Activated naive CD8-positive, alpha-beta T cell treated with anti-CD3 and anti-CD28 coated beads, Interleukin-2, amount 10 ng/mL, durations not matched to agents 7 days and 5 days (primary cell): ENCODE data around the gene KREMEN1. TPM values are rescaled to one million over a fixed set of nuclear protein-coding genes. Genes with fewer than 3 reads are reported as not detected.

Experiments used
- ATAC-seq: fragments of 150-1000 bp; cut with Tn5 transposase; one replicate; pipeline ENCODE4 v1.10.0; 2021; ENCODE audit warnings: low read depth, moderate library complexity
- POLR2A ChIA-PET: fragments of 350-600 bp; sonication (Branson Sonifier 250); formaldehyde crosslinking; loops from one replicate; lab custom pipeline; 2021; ENCODE audit warnings: antibody characterized with exemption; lab: Charles Lee
- DNase-seq: peaks from one replicate; pipeline ENCODE4 v3.0.0; 2021
- H3K27ac Mint-ChIP-seq: one replicate; pipeline ENCODE4 v1.8.0; 2022; ENCODE audit warnings: mild to moderate bottlenecking, mixed read lengths
- H3K27me3 Mint-ChIP-seq: one replicate; pipeline ENCODE4 v1.8.0; 2022; ENCODE audit warnings: mild to moderate bottlenecking, moderate library complexity, mixed read lengths
- H3K36me3 Mint-ChIP-seq: one replicate; pipeline ENCODE4 v1.8.0; 2021; ENCODE audit warnings: mild to moderate bottlenecking, mixed read lengths
- H3K4me1 Mint-ChIP-seq: one replicate; pipeline ENCODE4 v1.8.0; 2021; ENCODE audit warnings: mixed read lengths
- H3K4me3 Mint-ChIP-seq: one replicate; pipeline ENCODE4 v1.8.0; 2022; ENCODE audit warnings: mild to moderate bottlenecking, moderate library complexity, mixed read lengths
- H3K9me3 Mint-ChIP-seq: one replicate; pipeline ENCODE4 v1.8.0; 2021; ENCODE audit warnings: mixed read lengths
- total RNA-seq, 2 experiments: library from RNA; stranded (reverse); gene quantifications; one replicate each; pipeline ENCODE4 v1.2.3, GENCODE V29; 2021

KREMEN1 gene
- total RNA-seq, 2 experiments from 2014 or later: 0.19 to 0.26 TPM

DNA sequence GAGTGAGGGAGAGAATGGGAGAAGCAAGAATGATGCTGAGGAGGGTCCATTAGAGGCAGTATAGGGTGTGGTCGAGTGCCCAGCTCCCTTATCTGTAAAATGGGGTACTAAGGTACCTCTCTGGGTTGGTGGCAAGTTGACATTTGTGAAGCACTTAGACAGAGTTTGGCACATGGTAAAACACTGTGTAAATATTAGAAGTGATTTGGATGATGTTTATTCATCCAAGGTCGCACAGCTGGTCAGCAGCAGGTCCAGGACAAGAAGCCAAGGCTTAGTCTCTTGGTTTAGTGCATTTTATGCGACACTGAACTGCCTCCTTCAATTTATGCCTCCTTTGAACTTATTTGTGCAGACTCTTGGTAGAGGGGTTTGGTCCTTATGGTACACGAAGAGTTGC is 19.4 kb downstream of the KREMEN1 start:
- no peaks in the 10 kb centered on the region for H3K9me3 Mint-ChIP-seq
- DNase-seq (no peak), ATAC-seq (no peak)
- H3K27ac Mint-ChIP-seq: no peak overlapping the region
- POLR2A ChIA-PET: no interaction called here
- no peak overlapping the region for H3K4me3 Mint-ChIP-seq
- no peaks in the 10 kb centered on the region for H3K4me1 Mint-ChIP-seq
- no peaks in the 10 kb centered on the region for H3K36me3 Mint-ChIP-seq
- H3K27me3 Mint-ChIP-seq: peaks cover 37% of the 10 kb centered on the region

DNA sequence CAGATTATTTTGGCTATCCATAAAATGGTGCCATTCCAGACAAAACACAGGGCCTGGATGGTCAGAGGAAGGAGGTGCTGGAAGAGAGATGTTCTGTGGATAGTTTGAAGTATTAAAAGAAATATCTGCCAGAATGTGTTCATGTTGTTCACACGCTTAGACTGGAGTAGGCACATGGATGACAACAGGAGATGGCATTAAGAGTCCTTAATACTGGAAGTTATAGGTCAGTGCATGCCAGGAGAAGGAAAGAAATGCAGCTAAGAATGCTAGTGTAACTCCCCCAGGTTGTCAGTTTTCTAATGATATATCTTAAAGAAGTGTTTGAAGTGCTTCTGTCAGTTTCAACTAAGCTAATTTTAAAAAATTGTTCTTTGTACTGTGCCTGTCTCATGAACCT is 20.2 kb downstream of the KREMEN1 start:
- H3K27ac Mint-ChIP-seq: no peak overlapping the region
- ATAC-seq: no peak

DNA sequence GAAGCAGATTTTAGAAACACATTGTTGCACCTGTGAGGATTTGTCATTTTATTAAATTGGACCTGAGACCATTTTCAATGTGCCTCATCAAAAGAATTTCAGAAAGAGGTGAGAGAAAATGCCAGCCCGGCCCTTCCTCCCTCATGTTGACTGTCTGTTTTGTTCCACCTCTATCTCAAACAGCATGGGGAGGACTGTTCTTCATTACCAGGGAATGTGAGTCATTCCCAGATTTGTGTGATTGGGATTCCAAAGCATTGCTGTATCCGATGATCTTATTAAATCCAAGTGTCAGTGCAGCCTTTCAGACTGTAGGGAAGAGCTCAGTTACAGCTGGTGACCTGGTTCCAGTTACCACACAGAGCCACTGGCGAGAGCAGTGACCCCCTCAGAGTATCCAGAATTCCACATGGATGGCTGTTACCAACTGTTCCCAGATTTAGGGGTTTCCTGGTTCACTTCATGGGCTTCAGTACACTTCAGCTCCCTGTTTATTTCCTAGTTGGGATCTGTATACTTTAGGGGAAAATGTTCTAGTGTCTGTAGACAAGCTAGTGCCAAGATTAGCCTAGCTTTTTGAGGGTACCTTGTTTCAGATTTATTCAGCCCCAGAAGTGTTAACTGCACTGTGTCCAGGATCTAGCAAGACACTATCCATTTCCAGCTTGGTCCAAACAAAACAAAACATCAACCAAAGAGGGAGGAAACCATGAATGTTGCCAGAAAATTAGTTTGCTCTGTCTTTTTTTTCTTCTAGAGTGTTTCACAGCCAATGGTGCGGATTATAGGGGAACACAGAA is 20.9 kb downstream of the KREMEN1 start:
- no peak for ATAC-seq

More for the DNA sequence above, 20.2 kb downstream of the KREMEN1 start:
- no peak overlapping the region for H3K4me3 Mint-ChIP-seq
- no peaks in the 10 kb centered on the region for H3K4me1 Mint-ChIP-seq
- H3K27me3 Mint-ChIP-seq: peaks cover 40% of the 10 kb centered on the region
- POLR2A ChIA-PET: no interaction called here
- DNase-seq: no peak
- H3K9me3 Mint-ChIP-seq: no peaks in the 10 kb centered on the region
- H3K36me3 Mint-ChIP-seq: no peaks in the 10 kb centered on the region

DNA sequence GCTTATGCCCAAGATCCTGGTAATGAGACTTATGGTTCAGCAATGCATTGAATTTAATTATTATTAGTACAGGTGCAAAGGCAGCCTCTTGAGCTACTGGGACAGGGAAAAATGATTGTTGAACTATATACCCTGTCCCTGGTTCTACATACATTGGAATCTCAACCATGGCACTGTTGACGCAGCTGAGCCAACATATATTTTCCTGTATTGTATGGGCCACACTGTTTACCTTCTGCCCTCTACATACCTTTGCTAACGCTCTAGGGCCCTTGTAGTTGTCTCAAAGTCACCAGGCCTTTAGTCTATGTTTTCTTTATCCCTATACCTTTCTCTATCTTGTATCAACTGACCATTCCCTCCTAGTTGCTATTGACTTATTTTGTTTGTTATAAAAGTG is 22.6 kb downstream of the KREMEN1 start:
- no peak overlapping the region for H3K4me3 Mint-ChIP-seq
- peaks cover 29% of the 10 kb centered on the region for H3K27me3 Mint-ChIP-seq
- ATAC-seq (no peak), DNase-seq (no peak)
- POLR2A ChIA-PET: no interaction called here
- no peaks in the 10 kb centered on the region for H3K9me3 Mint-ChIP-seq
- H3K27ac Mint-ChIP-seq: no peak overlapping the region
- no peaks in the 10 kb centered on the region for H3K36me3 Mint-ChIP-seq
- H3K4me1 Mint-ChIP-seq: no peaks in the 10 kb centered on the region

More for the DNA sequence above, 20.9 kb downstream of the KREMEN1 start:
- no peak for DNase-seq
- POLR2A ChIA-PET: no interaction called here
- Mint-ChIP-seq H3K9me3 (no peaks in the 10 kb centered on the region), H3K4me3 (no peak overlapping the region), H3K4me1 (no peaks in the 10 kb centered on the region), H3K36me3 (no peaks in the 10 kb centered on the region), H3K27me3 (peaks cover 39% of the 10 kb centered on the region), H3K27ac (no peak overlapping the region)

DNA sequence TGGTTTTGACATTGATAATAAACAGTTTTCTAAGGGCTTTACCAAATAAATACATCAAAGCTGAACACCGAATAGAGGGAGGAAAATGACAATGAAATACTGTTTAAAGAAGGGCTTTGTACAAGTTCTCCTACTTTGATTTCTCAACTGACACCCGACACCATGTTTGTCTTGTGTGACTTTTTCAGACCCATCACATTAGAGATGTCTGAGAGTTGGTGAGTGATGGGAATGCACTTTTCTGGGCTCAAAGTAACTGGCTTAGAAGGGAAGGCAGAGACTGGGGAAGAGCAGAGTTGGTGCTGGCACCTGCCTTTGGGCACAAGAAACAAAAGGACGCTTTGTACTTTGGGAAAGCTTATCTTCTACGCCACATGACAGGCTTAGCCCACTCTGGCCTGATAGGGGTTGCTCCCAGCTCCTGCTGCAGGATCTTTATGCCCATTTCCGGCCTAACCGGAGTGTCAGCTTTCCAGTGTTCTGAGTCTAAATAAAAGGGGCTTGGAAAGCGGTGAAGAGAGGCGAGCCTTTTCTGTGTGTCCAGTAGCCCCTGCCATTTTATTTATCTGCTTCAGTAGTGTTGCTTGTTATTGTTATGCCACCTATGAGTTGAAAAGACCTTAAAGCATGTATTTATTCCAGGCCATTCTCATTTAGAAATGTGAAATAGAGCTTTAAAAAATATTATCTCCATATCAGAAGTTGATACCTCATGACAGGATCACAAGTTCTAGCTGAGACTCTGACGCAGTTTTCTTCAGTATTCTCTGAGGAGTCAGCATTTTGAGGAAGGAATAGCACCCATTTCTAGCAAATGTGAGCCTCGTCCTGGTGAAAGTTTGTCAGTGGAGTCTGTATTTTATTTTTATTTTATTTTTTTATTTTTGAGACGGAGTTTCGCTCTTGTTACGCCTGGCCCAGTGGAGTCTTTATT is 24.2 kb downstream of the KREMEN1 start:
- H3K4me3 Mint-ChIP-seq: no peak overlapping the region
- ATAC-seq (no peak), DNase-seq (no peak)
- no peaks in the 10 kb centered on the region for H3K36me3 Mint-ChIP-seq
- H3K27me3 Mint-ChIP-seq: peaks cover 23% of the 10 kb centered on the region
- no peaks in the 10 kb centered on the region for H3K4me1 Mint-ChIP-seq
- POLR2A ChIA-PET: no interaction called here
- H3K27ac Mint-ChIP-seq: no peak overlapping the region
- no peaks in the 10 kb centered on the region for H3K9me3 Mint-ChIP-seq

DNA sequence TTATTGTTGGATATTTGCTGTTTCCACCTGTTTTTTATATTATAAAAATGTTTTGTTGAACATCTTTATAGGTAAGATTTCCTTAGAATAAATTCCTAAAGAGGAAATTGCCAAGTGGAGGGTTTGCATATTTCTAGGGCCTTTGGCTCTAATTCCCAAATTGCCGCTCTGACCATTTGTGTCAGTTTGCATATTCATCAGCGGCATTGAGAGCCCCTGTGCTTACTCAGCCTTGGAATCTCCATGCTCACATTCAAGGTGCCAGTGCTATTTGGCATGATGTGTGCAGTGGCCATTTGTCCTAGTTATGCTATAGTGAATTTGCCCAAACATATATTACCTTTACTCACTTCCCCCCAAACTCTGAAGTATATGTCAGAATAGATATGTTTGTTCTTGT is 25.5 kb downstream of the KREMEN1 start:
- Mint-ChIP-seq H3K4me3 (no peak overlapping the region), H3K27ac (no peak overlapping the region), H3K9me3 (no peaks in the 10 kb centered on the region), H3K4me1 (no peaks in the 10 kb centered on the region), H3K27me3 (peaks cover 30% of the 10 kb centered on the region), H3K36me3 (no peaks in the 10 kb centered on the region)
- POLR2A ChIA-PET: no interaction called here
- ATAC-seq: no peak
- DNase-seq: no peak

DNA sequence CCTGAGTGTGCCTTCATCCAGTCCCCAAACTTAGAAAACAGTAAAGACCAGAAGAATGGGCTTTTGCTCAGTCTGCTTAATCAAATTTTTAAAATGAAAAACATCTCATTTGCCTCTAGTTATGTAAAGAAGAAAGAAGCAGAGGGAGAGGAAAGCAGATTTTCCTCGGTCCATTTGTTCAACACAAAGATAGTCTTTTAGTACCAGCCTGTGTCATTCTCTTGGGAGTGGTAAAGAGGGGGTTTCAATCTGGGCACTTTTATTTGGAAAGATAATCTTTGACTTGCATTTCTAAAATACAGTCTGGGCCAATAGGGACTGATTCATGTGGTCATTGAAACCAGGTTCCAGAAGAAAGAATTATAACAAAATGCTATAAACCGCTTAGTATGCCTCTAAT is 29.5 kb downstream of the KREMEN1 start:
- POLR2A ChIA-PET: no interaction called here
- ATAC-seq: no peak
- DNase-seq: no peak
- no peak overlapping the region for H3K4me3 Mint-ChIP-seq
- H3K27me3 Mint-ChIP-seq: peaks cover 38% of the 10 kb centered on the region
- H3K27ac Mint-ChIP-seq: no peak overlapping the region
- no peaks in the 10 kb centered on the region for H3K36me3 Mint-ChIP-seq
- H3K9me3 Mint-ChIP-seq: no peaks in the 10 kb centered on the region
- H3K4me1 Mint-ChIP-seq: no peaks in the 10 kb centered on the region

DNA sequence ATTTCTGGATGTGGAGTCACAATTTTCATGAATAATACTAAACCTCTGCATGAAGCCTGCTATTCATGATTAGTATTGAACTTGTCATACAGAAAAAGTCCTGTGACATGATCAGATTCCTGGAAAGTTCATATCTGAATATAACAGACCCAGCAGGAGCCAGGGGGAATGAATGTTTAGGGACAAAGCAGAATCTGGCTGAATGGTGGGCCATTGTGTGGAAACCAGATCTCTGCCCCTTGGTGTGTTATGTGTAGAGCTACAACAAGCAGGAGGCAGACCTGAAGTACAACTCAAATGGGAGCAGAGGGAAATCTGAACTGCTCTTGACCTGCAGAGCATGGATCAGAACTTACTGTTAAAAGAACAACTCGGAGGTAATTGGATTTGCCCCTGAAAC is 30.3 kb downstream of the KREMEN1 start:
- Mint-ChIP-seq H3K36me3 (no peaks in the 10 kb centered on the region), H3K27me3 (peaks cover 37% of the 10 kb centered on the region), H3K27ac (no peak overlapping the region), H3K4me3 (no peak overlapping the region), H3K4me1 (no peaks in the 10 kb centered on the region), H3K9me3 (no peaks in the 10 kb centered on the region)
- ATAC-seq: no peak
- DNase-seq: no peak
- POLR2A ChIA-PET: no interaction called here

DNA sequence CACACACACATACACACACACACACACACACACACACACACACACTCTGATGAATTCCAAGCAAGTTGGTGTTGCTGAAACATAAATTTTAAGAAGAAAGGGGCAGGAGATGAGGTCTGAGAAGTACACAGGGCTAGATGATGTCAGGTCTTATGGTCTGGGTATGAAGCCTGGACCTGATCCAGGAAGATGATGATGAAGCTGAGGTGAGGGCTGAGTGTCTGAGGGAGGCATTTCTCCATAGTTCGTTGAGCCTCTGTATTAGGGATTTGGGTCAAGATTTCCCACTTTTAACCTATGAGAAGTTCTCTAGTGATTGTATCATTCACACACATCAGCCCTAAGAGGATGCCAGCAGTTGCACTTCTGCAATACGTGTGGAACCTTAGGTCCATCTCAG is 32.6 kb downstream of the KREMEN1 start:
- ATAC-seq (no peak), DNase-seq (no peak)
- H3K9me3 Mint-ChIP-seq: no peaks in the 10 kb centered on the region
- peaks cover 49% of the 10 kb centered on the region for H3K27me3 Mint-ChIP-seq
- H3K27ac Mint-ChIP-seq: no peak overlapping the region
- H3K4me1 Mint-ChIP-seq: no peaks in the 10 kb centered on the region
- H3K4me3 Mint-ChIP-seq: no peak overlapping the region
- POLR2A ChIA-PET: no interaction called here
- no peaks in the 10 kb centered on the region for H3K36me3 Mint-ChIP-seq

DNA sequence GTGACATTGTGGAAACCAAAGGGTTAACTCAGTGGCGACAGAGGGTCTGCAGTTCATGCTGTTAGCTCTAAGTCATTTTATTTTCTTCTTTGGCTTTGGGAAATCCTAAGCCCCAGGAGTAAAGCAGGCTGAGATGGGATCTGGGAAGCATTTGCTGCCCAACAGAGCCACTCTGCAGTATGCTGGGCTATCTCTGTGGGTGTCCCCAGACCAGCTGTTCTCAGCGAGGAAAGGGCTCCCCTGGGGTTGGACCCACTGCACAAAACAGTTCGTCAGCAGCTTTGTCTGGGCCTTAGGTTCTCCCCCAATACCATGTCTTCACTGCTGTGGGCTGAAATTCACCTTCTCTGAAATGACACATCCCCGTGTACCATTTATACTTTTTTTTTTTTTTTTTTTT is 34.0 kb downstream of the KREMEN1 start:
- Mint-ChIP-seq H3K27ac (no peak overlapping the region), H3K27me3 (peaks cover 56% of the 10 kb centered on the region), H3K4me3 (no peak overlapping the region), H3K36me3 (no peaks in the 10 kb centered on the region), H3K9me3 (no peaks in the 10 kb centered on the region), H3K4me1 (no peaks in the 10 kb centered on the region)
- DNase-seq (no peak), ATAC-seq (no peak)
- POLR2A ChIA-PET: interaction anchor here (0.6 kb wide), 1 partner anchor 25 kb away, joined by 9 read pairs; no protein-coding TSS in a partner anchor

DNA sequence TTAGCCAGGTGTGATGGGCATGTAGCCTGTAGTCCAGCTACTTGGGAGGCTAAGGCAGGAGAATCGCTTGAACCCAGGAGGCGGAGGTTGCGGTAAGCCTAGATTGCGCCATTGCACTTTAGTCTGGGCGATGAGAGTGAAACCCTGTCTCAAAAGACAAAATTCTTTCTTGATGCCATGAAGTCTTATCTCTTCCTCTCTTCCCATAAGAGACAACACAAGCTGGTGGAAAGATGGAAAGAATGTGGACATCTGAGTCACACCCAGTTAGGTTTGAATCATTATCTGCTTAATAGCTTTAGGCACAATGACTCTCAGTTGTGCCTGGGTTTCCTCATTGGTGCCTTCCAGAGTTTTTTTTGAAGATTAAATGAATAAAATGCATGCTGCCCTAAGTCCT is 35.3 kb downstream of the KREMEN1 start:
- H3K27me3 Mint-ChIP-seq: peaks cover 44% of the 10 kb centered on the region
- H3K4me1 Mint-ChIP-seq: no peaks in the 10 kb centered on the region
- DNase-seq: no peak
- no peak overlapping the region for H3K4me3 Mint-ChIP-seq
- POLR2A ChIA-PET: no interaction called here
- H3K9me3 Mint-ChIP-seq: no peaks in the 10 kb centered on the region
- ATAC-seq: no peak
- H3K27ac Mint-ChIP-seq: no peak overlapping the region
- no peaks in the 10 kb centered on the region for H3K36me3 Mint-ChIP-seq

DNA sequence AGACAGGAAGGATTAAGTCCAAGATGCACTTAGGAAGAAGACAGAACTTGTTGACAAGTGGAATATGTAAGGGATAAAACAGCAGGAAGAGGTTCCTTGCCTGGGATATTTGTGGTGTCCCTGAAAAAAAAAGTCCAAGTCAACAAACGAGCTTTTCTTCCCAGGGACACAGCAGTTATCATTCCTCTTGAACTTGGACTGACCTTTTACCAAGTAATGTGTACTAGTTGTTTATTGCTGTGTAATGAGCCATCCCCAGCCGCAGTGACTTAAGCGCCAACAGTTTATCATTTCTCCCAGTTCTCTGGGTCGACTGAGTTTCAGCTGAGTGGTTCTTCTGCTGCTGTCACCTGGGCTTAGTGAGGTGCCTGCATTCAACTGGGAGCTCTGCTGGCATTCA is 37.0 kb downstream of the KREMEN1 start:
- no peaks in the 10 kb centered on the region for H3K4me1 Mint-ChIP-seq
- POLR2A ChIA-PET: no interaction called here
- no peak overlapping the region for H3K27ac Mint-ChIP-seq
- ATAC-seq: no peak
- no peaks in the 10 kb centered on the region for H3K36me3 Mint-ChIP-seq
- no peaks in the 10 kb centered on the region for H3K9me3 Mint-ChIP-seq
- H3K27me3 Mint-ChIP-seq: peaks cover 41% of the 10 kb centered on the region
- H3K4me3 Mint-ChIP-seq: no peak overlapping the region
- no peak for DNase-seq

DNA sequence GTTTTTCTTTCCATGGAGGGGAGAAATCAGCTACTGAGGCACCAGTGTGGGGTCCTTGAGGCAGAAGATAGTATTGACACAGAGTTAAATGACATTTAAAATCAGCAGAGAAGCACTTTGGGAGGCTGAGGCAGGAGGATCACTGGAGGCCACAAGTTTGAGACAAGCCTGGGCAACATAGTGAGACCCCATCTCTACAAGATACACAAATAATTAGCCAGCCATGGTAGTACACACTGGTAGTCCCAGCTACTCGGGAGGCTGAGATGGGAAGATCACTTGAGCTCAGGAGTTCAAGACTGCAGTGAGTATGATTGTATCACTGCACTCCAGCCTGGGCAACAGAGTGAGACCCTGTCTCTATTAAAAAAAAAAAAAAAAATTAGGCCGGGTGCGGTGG is 38.1 kb downstream of the KREMEN1 start:
- Mint-ChIP-seq H3K27ac (no peak overlapping the region), H3K4me3 (no peak overlapping the region), H3K36me3 (no peaks in the 10 kb centered on the region), H3K9me3 (no peaks in the 10 kb centered on the region), H3K4me1 (peaks cover 3% of the 10 kb centered on the region), H3K27me3 (peaks cover 34% of the 10 kb centered on the region)
- ATAC-seq (no peak), DNase-seq (no peak)
- POLR2A ChIA-PET: no interaction called here

DNA sequence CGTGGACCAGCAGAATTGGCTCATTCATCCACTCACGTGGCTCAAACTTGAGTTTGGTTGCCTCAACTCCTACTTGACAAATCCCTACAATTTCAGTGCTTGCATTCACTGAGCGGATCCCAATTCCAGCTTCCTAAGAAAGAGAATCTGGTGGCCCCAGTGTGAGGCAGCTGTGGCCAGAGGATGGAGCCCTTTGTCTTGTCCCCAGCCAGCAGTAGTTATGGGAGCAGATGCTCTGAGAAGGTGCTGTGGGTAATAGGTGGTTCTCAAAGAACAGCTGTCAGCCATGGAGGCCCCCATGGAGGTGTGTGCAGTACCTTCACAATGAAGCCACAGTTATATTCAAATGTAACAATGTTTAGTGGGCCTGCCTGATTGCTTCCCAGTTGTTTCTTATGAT is 39.3 kb downstream of the KREMEN1 start:
- H3K27ac Mint-ChIP-seq: no peak overlapping the region
- no peaks in the 10 kb centered on the region for H3K9me3 Mint-ChIP-seq
- POLR2A ChIA-PET: no interaction called here
- no peak overlapping the region for H3K4me3 Mint-ChIP-seq
- no peak for ATAC-seq
- H3K4me1 Mint-ChIP-seq: peaks cover 11% of the 10 kb centered on the region
- no peak for DNase-seq
- peaks cover 30% of the 10 kb centered on the region for H3K27me3 Mint-ChIP-seq
- no peaks in the 10 kb centered on the region for H3K36me3 Mint-ChIP-seq
